GM18526 (cell line): ENCODE data around the gene RYR2.

ENCODE experiments used
- POLR2A ChIP-seq: IDR thresholded peaks from 3 replicates; pipeline ENCODE4 v1.6.1; 2011; ENCODE audit not compliant: insufficient read length; ENCODE audit errors: extremely low read depth

RYR2 gene

DNA sequence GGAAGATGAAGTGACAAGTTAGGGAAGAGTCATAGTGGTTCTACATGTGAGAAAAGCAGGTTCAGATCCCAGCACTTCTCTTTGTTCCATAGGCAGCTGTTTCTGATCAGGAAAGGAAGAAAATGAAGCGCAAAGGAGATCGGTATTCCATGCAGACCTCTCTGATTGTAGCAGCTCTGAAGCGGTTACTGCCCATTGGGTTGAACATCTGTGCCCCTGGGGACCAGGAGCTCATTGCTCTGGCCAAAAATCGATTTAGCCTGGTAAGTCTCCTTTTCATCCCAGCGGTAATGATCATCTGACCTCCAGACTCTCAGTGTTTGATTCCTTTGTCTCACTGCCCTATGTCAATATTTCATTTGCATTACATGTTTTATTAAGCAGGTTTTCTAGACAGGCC lies 675.1 kb downstream of the RYR2 start:
- no peak for TF ChIP-seq POLR2A

DNA sequence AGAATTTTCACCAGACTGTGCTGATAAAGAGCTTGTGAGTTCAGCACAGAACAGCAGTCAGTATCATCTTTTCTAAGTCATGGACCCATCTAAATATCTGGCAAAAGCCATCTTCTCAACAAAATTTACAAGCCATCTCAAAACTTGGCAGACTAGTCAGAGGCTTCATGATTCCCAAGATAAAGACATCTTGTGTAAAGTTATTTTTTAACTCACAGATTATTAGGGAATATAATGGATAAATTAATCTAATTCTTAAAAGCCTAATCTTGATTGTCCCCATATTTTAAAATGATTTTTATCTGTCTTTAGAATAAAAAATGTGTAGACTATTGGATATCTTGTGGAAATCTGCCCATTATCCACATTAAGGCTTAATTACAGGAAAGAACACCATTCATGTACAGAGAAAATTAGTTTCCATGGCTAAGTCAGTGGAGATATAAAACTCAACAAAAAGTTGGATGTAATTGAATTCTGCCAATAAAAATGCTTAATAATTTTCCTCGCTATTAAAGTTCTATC lies 688.9 kb downstream of the RYR2 start:
- no peak for TF ChIP-seq POLR2A

DNA sequence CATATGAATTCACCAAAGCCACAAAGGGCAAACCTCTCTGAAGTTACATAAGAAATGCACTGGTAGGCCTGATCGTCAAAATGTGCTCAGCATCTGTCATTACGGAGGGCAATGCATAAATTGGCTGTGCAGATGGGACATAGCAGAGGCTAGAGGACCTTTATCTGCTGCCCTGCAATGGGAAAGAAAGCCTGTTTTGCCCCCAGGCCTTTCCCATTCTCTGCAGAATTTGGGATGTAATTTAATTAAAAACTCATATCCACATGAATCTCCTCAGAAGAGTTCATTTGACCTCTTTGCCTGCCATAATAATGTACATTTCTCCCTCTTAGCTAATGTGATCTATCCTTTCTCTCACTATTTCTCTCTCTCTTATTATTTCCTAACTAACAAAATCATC lies 690.7 kb downstream of the RYR2 start:
- no peak for TF ChIP-seq POLR2A

DNA sequence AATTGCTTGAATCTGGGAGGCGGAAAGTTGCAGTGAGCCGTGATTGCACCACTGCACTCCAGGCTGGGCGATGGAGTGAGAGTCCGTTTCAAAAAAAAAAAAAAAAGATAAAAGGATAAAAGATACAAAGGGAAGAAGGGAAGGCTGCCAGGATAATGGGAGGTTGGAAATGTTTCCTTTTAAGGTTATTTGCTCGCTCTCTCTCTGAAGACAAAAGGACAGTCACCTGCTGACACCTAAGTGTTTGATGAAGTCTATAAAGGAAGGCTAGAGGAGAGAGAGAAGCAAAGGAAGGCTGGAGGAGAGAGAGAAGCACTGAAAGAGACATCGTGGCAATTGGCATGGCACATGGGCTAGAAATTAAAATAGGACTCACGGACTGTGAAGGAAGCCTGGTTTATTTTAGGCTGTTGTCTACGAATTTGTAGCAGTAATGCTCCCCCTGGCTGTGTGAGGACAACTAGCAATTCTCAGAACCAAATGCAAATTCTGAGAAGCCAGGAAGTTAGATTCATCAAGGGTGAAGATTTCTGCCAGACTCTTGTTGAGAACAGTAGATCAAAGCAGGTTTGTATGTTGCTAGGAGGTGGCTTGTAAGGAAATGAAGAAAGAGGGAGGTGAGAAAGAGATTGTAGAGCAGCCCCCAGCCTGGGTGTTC lies 694.5 kb downstream of the RYR2 start:
- no peak for TF ChIP-seq POLR2A

DNA sequence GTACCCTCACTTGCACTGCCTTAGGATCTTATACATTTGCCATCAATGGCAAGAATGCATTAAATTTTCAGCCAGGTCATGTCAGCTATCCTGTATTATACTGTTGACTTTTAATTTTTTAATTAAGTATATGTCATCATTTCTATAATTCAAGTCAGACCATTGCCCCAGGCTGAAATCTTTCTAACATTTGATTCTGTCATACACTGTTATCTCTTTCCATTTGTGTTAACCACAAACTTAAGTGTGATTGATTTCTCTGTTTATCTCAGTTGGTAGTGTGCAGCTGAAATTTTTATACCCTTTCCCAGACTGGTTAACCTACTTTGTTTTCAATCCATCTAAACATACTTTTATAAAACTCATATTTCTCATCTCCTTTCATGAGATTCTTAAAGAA lies 695.5 kb downstream of the RYR2 start:
- TF ChIP-seq POLR2A = no peak

DNA sequence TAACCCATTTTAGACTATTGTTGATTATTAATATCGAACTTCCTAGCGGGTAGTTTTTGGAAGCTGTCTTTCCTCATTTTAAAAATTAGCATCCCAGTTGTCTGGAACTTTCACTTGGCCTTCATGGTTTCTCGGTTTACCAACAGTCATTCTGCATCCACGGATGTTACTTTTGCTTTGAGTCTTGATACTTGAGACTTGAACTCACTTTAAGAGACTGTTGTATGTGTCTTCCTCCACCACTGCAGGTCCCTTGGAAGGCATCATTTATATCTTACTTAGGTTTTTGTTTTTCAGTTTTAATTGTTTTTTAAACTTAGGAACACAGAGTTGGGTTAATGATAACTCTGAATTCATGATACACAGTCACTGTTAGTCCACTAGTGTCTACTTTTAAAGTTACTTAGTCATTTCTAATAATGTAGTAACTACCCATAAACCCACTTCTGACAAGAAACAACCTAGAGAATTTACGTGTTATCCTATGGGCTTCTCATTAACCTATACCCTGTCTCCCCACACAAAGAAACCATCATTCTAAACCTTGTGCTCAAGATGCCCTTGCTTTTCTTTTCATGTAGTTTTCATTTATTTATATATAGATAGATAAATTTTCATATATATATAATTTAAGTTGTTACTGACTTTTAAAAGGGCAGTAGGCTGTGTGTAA lies 696.1 kb downstream of the RYR2 start:
- no peak for TF ChIP-seq POLR2A

DNA sequence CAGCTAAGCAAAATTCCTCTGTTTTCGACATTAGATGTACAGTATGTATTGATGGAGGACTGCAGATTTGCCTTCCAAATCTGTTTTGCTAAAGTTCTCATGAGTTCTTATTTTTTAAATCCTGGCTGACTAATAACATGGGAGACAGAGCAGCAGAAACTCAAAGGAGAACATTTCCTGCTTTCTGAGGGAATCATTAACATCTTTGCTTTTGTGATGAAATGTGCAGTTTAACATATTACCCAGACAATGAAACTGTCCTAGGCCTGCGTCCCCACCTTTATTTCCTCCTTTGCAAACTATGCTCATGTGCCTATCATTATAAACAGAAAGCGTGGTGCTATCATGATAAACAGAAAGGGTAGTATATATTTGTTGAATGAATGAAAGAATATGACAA lies 698.9 kb downstream of the RYR2 start:
- no peak for TF ChIP-seq POLR2A

DNA sequence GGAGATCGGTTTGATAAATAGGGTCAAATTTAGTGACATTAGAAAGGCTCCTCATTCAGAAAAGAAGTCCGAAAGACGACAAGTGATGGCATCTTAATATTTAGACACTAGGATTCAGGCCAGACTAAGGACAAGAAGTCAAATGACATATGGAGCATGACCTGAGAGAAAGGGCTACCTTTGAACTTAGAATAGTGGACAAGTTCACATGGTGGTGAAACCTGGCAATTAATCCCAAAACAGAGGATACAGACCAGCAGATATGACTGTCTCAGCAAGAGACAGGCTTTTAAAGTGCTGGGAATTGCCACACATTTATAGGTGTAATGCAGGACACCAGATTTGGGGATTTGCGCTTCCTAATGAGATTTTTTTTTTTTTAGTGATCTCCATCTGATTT lies 703.6 kb downstream of the RYR2 start:
- no peak for TF ChIP-seq POLR2A

DNA sequence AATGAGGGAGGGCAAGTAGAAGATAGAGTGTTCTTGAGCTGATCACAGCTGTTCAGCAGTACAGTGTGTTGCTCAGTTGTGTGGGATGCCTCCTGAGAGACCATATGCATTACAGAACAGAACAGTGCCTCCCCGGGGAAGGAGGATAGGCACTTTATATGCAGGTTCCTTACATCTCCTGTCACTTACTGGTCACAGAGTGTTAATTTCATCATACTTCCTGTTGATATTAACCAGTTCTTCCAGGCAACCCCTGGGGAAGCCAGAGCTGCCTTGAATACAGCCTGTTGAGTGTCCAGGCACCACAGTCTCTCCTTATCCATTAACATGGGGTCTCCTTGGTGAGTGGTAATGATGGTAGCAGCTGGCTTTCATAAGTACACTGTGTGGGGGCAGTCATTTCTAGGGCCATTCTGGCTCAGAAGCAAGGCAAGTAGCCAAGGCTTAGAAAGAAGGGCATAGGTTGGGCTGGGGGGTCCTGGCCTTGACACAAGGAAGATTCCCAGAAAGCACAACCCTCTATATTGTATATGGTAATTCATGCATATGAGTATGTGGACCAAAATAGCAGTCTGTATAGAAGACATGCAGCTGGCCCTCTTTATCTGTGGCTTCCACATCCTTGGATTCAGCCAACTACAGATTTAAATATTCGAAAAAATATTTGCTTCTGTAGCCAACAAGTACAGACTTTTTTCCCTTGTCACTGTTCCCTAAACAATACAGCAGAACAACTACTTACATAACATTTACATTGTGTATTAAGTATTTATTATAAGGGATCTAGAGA lies 706.4 kb downstream of the RYR2 start:
- no peak for TF ChIP-seq POLR2A

DNA sequence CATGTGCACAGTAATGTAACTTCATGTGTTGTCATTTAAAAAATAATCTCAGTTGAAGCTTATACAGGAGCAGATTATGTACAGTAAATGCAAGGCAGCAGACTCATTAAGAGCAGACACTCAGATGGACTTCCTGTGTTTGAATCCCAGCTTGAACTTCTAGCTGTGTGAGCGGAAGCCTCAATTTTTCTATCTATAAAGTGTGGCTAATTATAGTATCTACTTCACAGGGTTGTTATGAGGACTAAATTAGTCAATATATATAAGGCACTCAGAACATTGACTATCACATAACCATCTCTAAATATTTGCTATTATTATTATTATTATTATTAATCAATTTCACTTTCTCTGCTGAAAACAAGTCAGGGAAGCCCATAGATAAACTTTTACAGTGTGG lies 707.1 kb downstream of the RYR2 start:
- no peak for TF ChIP-seq POLR2A

DNA sequence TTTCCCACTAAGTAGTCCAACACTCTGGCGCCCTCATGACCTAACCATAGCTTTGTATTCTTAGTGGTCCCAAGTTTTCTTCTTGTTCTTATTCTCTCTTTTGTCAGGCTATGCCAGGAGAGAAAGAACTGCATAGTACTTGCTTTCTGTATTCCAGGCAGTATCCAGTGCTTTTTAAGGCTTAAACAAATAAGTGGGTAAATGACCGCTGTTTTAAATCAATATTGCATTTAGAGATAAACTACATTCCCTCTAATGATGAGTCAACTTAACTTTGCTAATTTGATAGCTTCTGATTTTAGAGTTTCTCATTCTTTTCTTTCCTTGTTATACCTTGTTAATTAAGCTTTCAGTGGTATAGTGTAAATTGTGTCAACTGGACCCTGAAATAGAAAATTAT lies 709.1 kb downstream of the RYR2 start:
- TF ChIP-seq POLR2A = no peak

DNA sequence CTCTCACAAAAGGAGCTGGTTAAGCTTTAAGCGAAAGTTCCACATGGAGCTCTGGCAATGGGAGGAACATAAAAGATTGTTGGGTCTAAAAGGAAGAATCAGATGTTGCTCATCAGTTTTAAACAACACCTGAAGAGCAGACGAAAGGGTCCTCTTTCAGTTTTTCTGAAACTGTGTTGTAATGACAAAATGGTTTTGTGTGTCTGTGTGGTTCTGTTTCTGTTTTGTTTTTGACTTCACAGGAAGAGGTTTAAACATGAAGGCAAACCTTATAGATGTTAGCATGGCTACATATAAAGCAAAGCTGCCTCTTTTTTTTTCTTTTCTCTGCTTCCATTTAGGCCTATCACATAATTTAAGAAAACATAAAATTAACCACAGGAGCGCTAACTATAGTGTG lies 712.6 kb downstream of the RYR2 start:
- TF ChIP-seq POLR2A = no peak

DNA sequence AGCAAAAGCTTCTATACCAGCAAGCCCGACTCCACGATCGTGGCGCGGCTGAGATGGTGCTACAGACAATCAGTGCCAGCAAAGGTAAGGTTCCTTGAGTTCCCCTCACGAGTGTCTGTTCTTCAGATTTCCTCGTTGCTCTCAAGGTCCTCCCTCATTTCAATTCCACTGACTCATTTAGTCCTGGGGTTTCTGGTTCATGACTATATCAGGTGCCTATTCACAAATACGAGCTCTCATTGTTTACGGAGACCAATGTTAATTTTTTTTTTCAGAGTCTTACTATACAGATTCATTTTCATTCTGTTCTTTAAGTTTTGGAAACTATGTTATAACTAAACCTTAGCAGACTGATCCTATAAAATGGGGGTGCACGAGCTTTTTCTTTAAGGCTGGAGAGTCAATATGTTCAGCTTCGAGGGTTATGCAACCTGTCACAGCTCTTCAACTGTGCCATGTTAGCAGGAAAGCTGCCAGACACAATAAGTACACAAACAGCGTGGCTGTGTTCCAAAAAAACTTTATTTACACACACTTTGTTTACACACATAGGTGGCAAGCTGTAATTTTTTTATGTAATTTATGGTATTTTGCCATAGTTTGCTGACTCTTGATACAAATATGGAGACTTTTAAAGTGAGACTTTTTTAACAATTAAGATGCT lies 714.5 kb downstream of the RYR2 start:
- no peak for TF ChIP-seq POLR2A

DNA sequence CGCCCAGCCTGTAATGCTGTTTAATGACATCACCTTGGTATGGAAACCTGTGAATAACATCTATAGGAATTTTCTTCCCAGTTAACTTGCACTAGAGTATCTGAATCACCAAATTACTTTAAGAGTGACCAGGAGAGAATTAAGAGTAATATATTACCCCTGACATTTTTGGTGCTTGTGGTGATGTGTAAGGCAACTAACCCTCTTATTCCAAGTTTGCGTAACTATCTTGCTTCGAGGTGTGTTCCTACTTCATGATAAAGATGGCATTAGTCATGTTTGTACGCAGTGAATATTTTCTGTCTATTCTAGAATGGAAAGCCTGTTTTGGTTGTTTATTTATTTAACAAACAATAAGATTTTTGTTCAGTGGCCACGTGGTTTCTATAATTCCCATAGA lies 717.4 kb downstream of the RYR2 start:
- TF ChIP-seq POLR2A = no peak

DNA sequence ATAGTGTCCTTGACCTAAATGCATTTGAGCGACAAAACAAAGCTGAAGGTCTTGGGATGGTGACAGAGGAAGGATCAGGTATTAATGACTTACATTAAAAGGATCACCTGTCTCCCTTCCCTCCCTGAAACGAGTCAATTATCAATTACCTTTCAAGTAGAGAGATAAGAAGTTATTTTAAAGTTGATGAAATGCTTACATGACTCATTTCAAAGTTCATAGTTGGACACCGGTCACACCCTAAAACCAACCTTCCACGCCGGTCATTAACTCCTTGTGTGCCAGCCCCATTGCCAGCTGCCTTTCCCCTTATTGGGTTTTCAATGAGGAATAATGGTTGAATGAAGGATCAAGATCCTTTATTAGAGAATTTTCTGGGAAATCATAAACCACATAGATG lies 719.0 kb downstream of the RYR2 start:
- TF ChIP-seq POLR2A = no peak

DNA sequence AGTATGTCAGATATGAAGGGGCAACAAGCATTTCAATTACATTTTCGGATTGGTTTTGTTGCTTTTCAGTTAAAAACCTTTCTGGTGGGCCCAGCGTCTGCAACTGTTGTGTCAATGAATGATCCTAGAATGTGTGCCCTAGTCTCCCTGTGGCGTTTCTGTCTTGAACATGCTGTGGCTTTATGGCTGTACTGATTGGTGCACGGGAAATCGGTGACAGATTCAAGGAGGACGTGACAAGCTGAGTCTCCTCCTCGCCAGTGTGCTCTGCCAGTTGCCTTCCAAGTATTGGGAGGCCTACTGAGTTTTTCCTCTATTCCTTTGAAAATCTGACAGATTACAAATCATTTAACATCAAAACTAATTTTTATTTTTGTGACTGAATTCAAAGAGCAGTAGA lies 721.2 kb downstream of the RYR2 start:
- no peak for TF ChIP-seq POLR2A

DNA sequence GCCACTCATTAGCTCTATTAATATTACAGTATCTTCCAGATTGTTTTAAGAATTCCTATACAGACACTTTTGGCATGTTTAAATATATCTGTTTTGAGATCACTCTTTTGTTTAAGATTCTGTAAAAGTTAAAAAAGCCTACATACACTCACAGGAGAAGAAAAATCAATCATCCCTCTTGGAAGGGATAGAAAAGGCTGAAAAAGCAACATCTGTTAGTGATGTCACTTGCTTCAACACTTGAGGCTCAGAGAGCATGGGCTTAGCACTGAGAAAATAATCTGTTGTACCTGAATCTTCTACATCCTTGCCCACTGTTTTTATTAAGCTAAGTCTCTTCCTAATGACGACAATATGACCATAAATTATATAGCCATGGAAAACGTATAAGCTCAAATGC lies 721.8 kb downstream of the RYR2 start:
- no peak for TF ChIP-seq POLR2A
